Heart left ventricle (tissue), 16 donors: ENCODE measurements around the gene AFAP1L2. TPM values are rescaled to one million over a fixed set of nuclear protein-coding genes. Genes with fewer than 3 reads are reported as not detected.

Experiments
- ATAC-seq, 4 donors: fragments of 200-7000 bp; cut with Tn5 transposase; one replicate each; pipeline ENCODE4 v1.9.1; 2020 to 2022; ENCODE audit warnings: moderate library complexity in 4 of 4, mild to moderate bottlenecking in 3 of 4, moderate number of reproducible peaks in 1 of 4
- DNase-seq, 5 donors: peaks; one replicate each; pipeline ENCODE4 v3.0.0-alpha.2; 2020
- H3K27ac ChIP-seq, 12 donors: fragments of 200-600 bp; sonication (generic) in 4 of 12; one replicate each; pipeline versions ENCODE4 v1.5.0 to v1.8.0; 2016 to 2022; ENCODE audit warnings: mild to moderate bottlenecking in 2 of 12
- H3K27me3 ChIP-seq, 9 donors: fragments of 200-600 bp; sonication (generic) in 2 of 9; one replicate each; pipeline versions ENCODE4 v1.5.1 to v1.8.0; 2016 to 2022; ENCODE audit warnings: mild to moderate bottlenecking in 3 of 9
- H3K36me3 ChIP-seq, 9 donors: fragments of 200-600 bp; sonication (generic) in 2 of 9; one replicate each; pipeline versions ENCODE4 v1.5.0 to v1.8.0; 2018 to 2022; ENCODE audit warnings: mild to moderate bottlenecking in 2 of 9
- H3K4me1 ChIP-seq, 12 donors: fragments of 200-600 bp; sonication (generic) in 4 of 12; one replicate each; pipeline versions ENCODE4 v1.5.0 to v1.8.0; 2016 to 2022; ENCODE audit warnings: mild to moderate bottlenecking in 3 of 12
- H3K4me3 ChIP-seq, 12 donors: fragments of 200-600 bp; sonication (generic) in 4 of 12; one replicate each; pipeline versions ENCODE4 v1.5.0 to v1.8.0; 2017 to 2022; ENCODE audit warnings: mild to moderate bottlenecking in 9 of 12, moderate library complexity in 4 of 12
- H3K9me3 ChIP-seq, 12 donors: fragments of 200-600 bp; sonication (generic) in 4 of 12; one replicate each; pipeline versions ENCODE4 v1.5.0 to v1.8.0; 2016 to 2022; ENCODE audit warnings: mild to moderate bottlenecking in 1 of 12
- POLR2A ChIP-seq, 2 donors: fragments of 450-650 bp; IDR thresholded peaks; one replicate each; pipeline ENCODE4 v1.6.1; 2017; ENCODE audit warnings: antibody characterized with exemption in 2 of 2, mild to moderate bottlenecking in 2 of 2, moderate library complexity in 2 of 2
- WGBS, 4 donors: extraction: QIAGEN DNeasy Blood & Tissue Kit in 2 of 4; methylation state at CpG; one replicate each; pipeline versions ENCODE4 v1.1.5 to v1.1.7; 2013 to 2018; 5-methylcytosine and 5-hydroxymethylcytosine counted together
- intact Hi-C, 10 donors: fragments of 100-400 bp; cut with DNase I; formaldehyde crosslinking; loops; one replicate each; pipeline versions ENCODE4 v1.11.1 to v1.14.2; 2022
- polyA plus RNA-seq, 2 donors: library from polyadenylated mRNA; stranded (reverse); fragments of 200-250 nt; gene quantifications; one replicate each; pipeline ENCODE4 v1.2.3, GENCODE V29; 2013
- total RNA-seq, 9 donors: library from RNA; depleted of rRNA in 2 of 9; stranded (reverse); fragments of >200 nt in 2 of 9; fragmentation: NEBNext Ultra II Directional in 3 of 9; extraction: Animal tissue kit (Norgen Biotek cat#: 25700) in 3 of 9; gene quantifications; one replicate each; pipeline versions ENCODE4 v1.1.0 to v1.2.4, GENCODE V29; 2016 to 2023
- TF ChIP-seq, protein P1 (sequence below), 12 donors: fragments of 200-600 bp; sonication (generic) in 4 of 12; IDR thresholded peaks; one replicate each; pipeline versions ENCODE4 v1.5.0 to v1.8.0; 2018 to 2022; ENCODE audit warnings: antibody characterized with exemption in 12 of 12, mild to moderate bottlenecking in 5 of 12
- donor health status: ischemic (EF 13 %, LVEDD 7.1; RV severe dilation, severe dysfunction).
- donor health status: healthy with polysubstance abuse.
- donor health status: DM: no; HTN: yes; CAD: no.
- donor health status: DM: no; HTN: no; CAD: no.
- donor health status: ischemic (EF 25% LVEDD 6.9; RV normal size, moderate dysfunction).
- donor health status: ischemic (EF 25% LVEDD 5.7; RV mildly dilated, moderate dysfunction).
- donor health status: healthy.
- donor health status: DM: yes; HTN: yes; CAD: no.
- donor health status: ischemic (EF 35%, LVEDD 5.7; RV mildly dilated, moderate dysfunction).
- donor health status: nonischemic (EF 11% LVEDD 7.7; RV severe dilation, severe dysfunction).
- donor health status: DM: yes; HTN: yes; CAD: no.
- donor health status: PGD.
- donor health status: ischemic (EF 29% LVEDD 5.4; RV normal size, mild dysfunction).
- donor health status: nonischemic (EF 23%, LVEDD 6.1; RV moderate dilation, normal function).

Gene AFAP1L2
- total and polyA plus RNA-seq, 11 donors: 2.8 to 8.2 (median 4.3) TPM

DNA sequence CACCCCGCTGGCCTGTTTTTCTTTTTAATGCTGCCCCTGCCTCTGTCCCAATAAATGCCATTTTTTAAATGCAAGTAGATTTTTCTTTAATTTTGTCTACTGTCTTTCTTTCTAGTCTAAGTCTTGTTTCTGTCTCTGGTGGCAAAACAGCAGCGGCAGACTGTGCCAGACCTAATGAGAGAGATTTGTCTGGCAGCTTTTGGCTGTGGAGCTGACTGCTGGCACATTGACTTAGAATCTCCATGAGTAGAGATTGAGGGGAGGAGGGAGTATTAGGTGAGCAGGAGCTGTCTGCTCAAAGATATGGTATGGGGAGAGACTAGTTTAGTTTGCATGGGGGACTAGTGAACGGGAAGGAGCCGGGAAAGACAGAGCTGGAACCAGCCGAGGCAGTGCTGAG is 152.2 kb downstream of the AFAP1L2 start:
- H3K4me3 ChIP-seq: no peak overlapping the region
- peaks cover 0 to 4% (median 0%) of the 10 kb centered on the region in 12 donors for H3K4me1 ChIP-seq
- no peaks in the 10 kb centered on the region for H3K27me3 ChIP-seq
- DNase-seq (peak in 1 of 5 donors; percentile 35), ATAC-seq (peak; percentile 42 to 58 (median 47))
- WGBS, 4 donors: 84 to 90% (median 86%) methylated on average over 5 of the region's 5 CpGs
- H3K27ac ChIP-seq: no peak overlapping the region
- TF ChIP-seq, protein P1, sequence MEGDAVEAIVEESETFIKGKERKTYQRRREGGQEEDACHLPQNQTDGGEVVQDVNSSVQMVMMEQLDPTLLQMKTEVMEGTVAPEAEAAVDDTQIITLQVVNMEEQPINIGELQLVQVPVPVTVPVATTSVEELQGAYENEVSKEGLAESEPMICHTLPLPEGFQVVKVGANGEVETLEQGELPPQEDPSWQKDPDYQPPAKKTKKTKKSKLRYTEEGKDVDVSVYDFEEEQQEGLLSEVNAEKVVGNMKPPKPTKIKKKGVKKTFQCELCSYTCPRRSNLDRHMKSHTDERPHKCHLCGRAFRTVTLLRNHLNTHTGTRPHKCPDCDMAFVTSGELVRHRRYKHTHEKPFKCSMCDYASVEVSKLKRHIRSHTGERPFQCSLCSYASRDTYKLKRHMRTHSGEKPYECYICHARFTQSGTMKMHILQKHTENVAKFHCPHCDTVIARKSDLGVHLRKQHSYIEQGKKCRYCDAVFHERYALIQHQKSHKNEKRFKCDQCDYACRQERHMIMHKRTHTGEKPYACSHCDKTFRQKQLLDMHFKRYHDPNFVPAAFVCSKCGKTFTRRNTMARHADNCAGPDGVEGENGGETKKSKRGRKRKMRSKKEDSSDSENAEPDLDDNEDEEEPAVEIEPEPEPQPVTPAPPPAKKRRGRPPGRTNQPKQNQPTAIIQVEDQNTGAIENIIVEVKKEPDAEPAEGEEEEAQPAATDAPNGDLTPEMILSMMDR (IDR thresholded peaks at IDR 0.05): no peak
- no peak for TF ChIP-seq POLR2A (IDR thresholded peaks at IDR 0.05)
- no peaks in the 10 kb centered on the region for H3K9me3 ChIP-seq
- no peaks in the 10 kb centered on the region for H3K36me3 ChIP-seq
- intact Hi-C loops: no loop called here

DNA sequence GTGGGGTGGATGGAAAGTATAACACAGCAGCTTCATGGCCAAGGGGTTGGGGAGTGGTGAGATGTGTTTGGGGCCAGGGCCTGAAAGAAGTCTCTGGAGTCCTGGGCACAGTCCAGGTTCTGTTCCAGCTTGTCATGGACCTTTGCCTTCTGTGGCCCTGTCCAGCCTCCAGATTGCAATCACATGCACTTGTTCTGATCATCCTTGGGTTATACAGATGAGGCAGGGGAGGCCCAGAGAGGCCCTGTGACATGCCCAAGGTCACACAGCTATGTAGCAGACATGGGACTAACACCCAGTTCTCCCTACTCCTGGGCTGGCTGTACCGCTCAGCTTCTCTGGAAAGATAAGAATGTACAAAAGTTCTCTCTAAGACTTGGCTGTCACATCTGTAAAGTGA is 153.6 kb downstream of the AFAP1L2 start:
- WGBS, 4 donors: 86 to 92% (median 89%) methylated on average over 1 of the region's 1 CpG
- TF ChIP-seq, protein P1 (IDR thresholded peaks at IDR 0.05): no peak
- TF ChIP-seq POLR2A (IDR thresholded peaks at IDR 0.05): no peak

GRCh38 chr10:114250236-114250635 is 154.1 kb downstream of the AFAP1L2 start:
- no peak for DNase-seq
- intact Hi-C loops: no loop called here
- TF ChIP-seq POLR2A (IDR thresholded peaks at IDR 0.05): no peak
- TF ChIP-seq, protein P1 (IDR thresholded peaks at IDR 0.05): no peak
- ATAC-seq: no peak
- 90 to 92% (median 90%) methylated on average over 6 of the region's 6 CpGs for WGBS, 4 donors
- Histone ChIP-seq H3K4me1 (peaks cover 0 to 4% (median 0%) of the 10 kb centered on the region in 12 donors), H3K9me3 (no peaks in the 10 kb centered on the region), H3K27ac (no peak overlapping the region), H3K4me3 (no peak overlapping the region), H3K27me3 (peaks cover 0 to under 1% (median 0%) of the 10 kb centered on the region in 9 donors), H3K36me3 (no peaks in the 10 kb centered on the region)

More for the DNA sequence above, 153.6 kb downstream of the AFAP1L2 start:
- H3K27me3 ChIP-seq: no peaks in the 10 kb centered on the region
- ATAC-seq (no peak), DNase-seq (no peak)
- peaks cover 0 to 4% (median 0%) of the 10 kb centered on the region in 12 donors for H3K4me1 ChIP-seq
- intact Hi-C loops: no loop called here
- H3K27ac ChIP-seq: no peak overlapping the region
- no peaks in the 10 kb centered on the region for H3K36me3 ChIP-seq
- H3K9me3 ChIP-seq: no peaks in the 10 kb centered on the region
- H3K4me3 ChIP-seq: no peak overlapping the region

DNA sequence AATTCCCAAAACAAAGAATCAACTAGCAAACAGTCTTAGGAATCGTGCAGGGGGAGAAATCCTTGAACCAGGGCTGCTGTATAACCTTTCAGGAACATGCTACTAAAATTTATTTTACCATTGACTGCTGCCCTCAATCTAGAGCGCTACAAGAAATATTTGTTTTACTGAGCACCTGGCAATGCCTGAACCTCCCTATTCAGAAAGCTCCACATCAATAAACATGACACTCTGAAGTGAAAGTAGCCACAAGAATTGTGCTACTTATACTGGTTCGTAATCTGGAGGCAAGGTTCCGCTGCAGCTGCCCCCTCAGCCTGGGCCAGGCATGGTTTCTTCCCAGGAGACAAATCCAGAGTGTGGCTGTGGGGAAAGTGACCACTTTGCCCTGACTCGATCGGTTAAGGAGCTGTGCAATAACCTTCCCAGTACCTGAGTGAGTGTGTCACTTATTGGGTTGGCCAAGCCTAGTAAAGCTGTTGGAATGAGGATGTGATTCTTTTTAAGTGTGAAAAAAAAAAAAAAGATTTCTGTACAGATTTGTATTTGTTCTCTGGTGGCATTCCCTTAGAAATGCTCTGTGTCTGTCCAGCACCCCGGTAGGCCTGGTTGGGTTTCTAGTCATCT is 157.5 kb downstream of the AFAP1L2 start:
- intact Hi-C loops: no loop called here
- WGBS, 4 donors: 80 to 91% (median 84%) methylated on average over 7 of the region's 7 CpGs
- Histone ChIP-seq H3K9me3 (no peaks in the 10 kb centered on the region), H3K27ac (no peak overlapping the region), H3K27me3 (peaks cover 0 to 32% (median 3%) of the 10 kb centered on the region in 9 donors), H3K4me3 (no peak overlapping the region), H3K4me1 (no peaks in the 10 kb centered on the region), H3K36me3 (no peaks in the 10 kb centered on the region)
- DNase-seq: no peak
- no peak for TF ChIP-seq POLR2A (IDR thresholded peaks at IDR 0.05)
- TF ChIP-seq, protein P1 (IDR thresholded peaks at IDR 0.05): no peak
- ATAC-seq: no peak
